IMR-90 (cell line): ENCODE data around the gene NAPG. TPM values are rescaled to one million over a fixed set of nuclear protein-coding genes. Genes with fewer than 3 reads are reported as not detected.
"Not testable (repeated sequence)": the region's sequence is repeated elsewhere in the genome, so short reads cannot be mapped to it uniquely, and the experiment has no call there.

Experiments
- ATAC-seq: fragments of 200-7000 bp; cut with Tn5 transposase; 2 replicates; pipeline ENCODE4 v1.9.1; 2020; ENCODE audit warnings: low read depth, mild to moderate bottlenecking, moderate library complexity
- BruUV-seq: library from RNA; stranded (reverse); fragments of 400-500 nt; replicated peaks from 2 replicates; lab custom pipeline; 2021; lab: Mats Ljungman, UMichigan
- CTCF ChIA-PET: fragments of 300-600 bp; formaldehyde crosslinking; extraction: SDS; loops from one replicate; lab custom pipeline; 2021; ENCODE audit warnings: antibody characterized with exemption; lab: Yijun Ruan, JAX
- POLR2A ChIA-PET: fragments of 300-600 bp; sonication (Branson Sonifier 250); formaldehyde crosslinking; loops from one replicate; lab custom pipeline; 2022; ENCODE audit warnings: antibody characterized with exemption; ENCODE audit not compliant: unreplicated experiment; lab: Charles Lee
- DNase-seq: peaks from one replicate; pipeline ENCODE4 v3.0.0; 2013
- H2AFZ ChIP-seq: replicated peaks from 2 replicates; pipeline ENCODE3; 2013; ENCODE audit warnings: low read length, mild to moderate bottlenecking; ENCODE audit not compliant: poor library complexity
- H2AK5ac ChIP-seq: 2 replicates; pipeline ENCODE4 v1.6.1; 2013; ENCODE audit warnings: low read depth, low read length, inconsistent platforms
- H2AK9ac ChIP-seq: replicated peaks from 2 replicates; pipeline ENCODE3; 2013; ENCODE audit warnings: mild to moderate bottlenecking, low read depth, low read length, moderate library complexity; ENCODE audit not compliant: poor library complexity
- H2BK120ac ChIP-seq: 2 replicates; pipeline ENCODE4 v1.6.1; 2013; ENCODE audit warnings: low read depth, low read length, inconsistent platforms
- H2BK15ac ChIP-seq: 3 replicates; pipeline ENCODE4 v1.6.1; 2013; ENCODE audit warnings: low read depth, low read length, inconsistent platforms
- H2BK20ac ChIP-seq: 2 replicates; pipeline ENCODE4 v1.6.1; 2013; ENCODE audit warnings: low read depth, mild to moderate bottlenecking, inconsistent platforms, low read length, moderate library complexity
- H2BK5ac ChIP-seq: 2 replicates; pipeline ENCODE4 v1.6.1; 2013; ENCODE audit warnings: mild to moderate bottlenecking, low read depth, low read length, inconsistent platforms; ENCODE audit not compliant: poor library complexity, severe bottlenecking
- H3K14ac ChIP-seq: replicated peaks from 2 replicates; pipeline ENCODE4 v1.6.1; 2013; ENCODE audit warnings: low read depth, low read length, inconsistent platforms
- H3K18ac ChIP-seq: 2 replicates; pipeline ENCODE4 v1.6.1; 2013; ENCODE audit warnings: low read depth, low read length, control low read depth
- H3K23ac ChIP-seq: 2 replicates; pipeline ENCODE4 v1.6.1; 2013; ENCODE audit warnings: low read depth, low read length, inconsistent platforms
- H3K27ac ChIP-seq: 2 replicates; pipeline ENCODE4 v1.5.1; 2013; ENCODE audit warnings: mild to moderate bottlenecking, control low read depth, low read length; ENCODE audit not compliant: insufficient read depth
- H3K27me3 ChIP-seq: 2 replicates; pipeline ENCODE4 v1.6.1; 2013; ENCODE audit warnings: low read length; ENCODE audit not compliant: control insufficient read depth, insufficient read depth
- H3K36me3 ChIP-seq: 2 replicates; pipeline ENCODE4 v1.6.1; 2013; ENCODE audit warnings: low read length, mixed read lengths; ENCODE audit not compliant: control insufficient read depth, insufficient read depth
- H3K4ac ChIP-seq: 2 replicates; pipeline ENCODE4 v1.6.1; 2013; ENCODE audit warnings: low read depth, low read length, inconsistent platforms
- H3K4me1 ChIP-seq: 2 replicates; pipeline ENCODE4 v1.6.1; 2013; ENCODE audit warnings: low read length, mixed read lengths; ENCODE audit not compliant: control insufficient read depth, insufficient read depth
- H3K4me2 ChIP-seq: 2 replicates; pipeline ENCODE4 v1.6.1; 2013; ENCODE audit warnings: low read depth, mild to moderate bottlenecking, control low read depth, low read length, moderate library complexity
- H3K4me3 ChIP-seq: 2 replicates; pipeline ENCODE4 v1.5.1; 2013; ENCODE audit warnings: low read depth, mild to moderate bottlenecking, control low read depth, low read length, moderate library complexity; ENCODE audit not compliant: insufficient read depth
- H3K56ac ChIP-seq: 2 replicates; pipeline ENCODE4 v1.6.1; 2013; ENCODE audit warnings: low read length, inconsistent platforms; ENCODE audit not compliant: insufficient read depth; ENCODE audit errors: extremely low read depth
- H3K79me1 ChIP-seq, 2 experiments: 2 replicates each; pipeline ENCODE4 v1.6.1; 2013; ENCODE audit warnings: low read length in 2 of 2, inconsistent platforms in 1 of 2, low read depth in 1 of 2
- H3K9ac ChIP-seq: 2 replicates; pipeline ENCODE4 v1.6.1; 2013; ENCODE audit warnings: low read depth, low read length, control low read depth
- H3K9me1 ChIP-seq: 2 replicates; pipeline ENCODE4 v1.6.1; 2013; ENCODE audit warnings: low read length, inconsistent platforms; ENCODE audit not compliant: insufficient read depth
- H3K9me3 ChIP-seq: 2 replicates; pipeline ENCODE4 v1.6.1; 2013; ENCODE audit warnings: low read length; ENCODE audit not compliant: control insufficient read depth, insufficient read depth
- H4K20me1 ChIP-seq: 2 replicates; pipeline ENCODE4 v1.6.1; 2013; ENCODE audit warnings: low read length, inconsistent platforms; ENCODE audit not compliant: insufficient read depth
- H4K5ac ChIP-seq: 2 replicates; pipeline ENCODE4 v1.6.1; 2013; ENCODE audit warnings: mild to moderate bottlenecking, low read depth, low read length, control low read depth
- H4K8ac ChIP-seq, 2 experiments: 2 replicates each; pipeline ENCODE4 v1.6.1; 2013; ENCODE audit warnings: low read depth in 2 of 2, low read length in 2 of 2, control low read depth in 1 of 2, inconsistent platforms in 1 of 2
- H4K91ac ChIP-seq: 2 replicates; pipeline ENCODE4 v1.6.1; 2013; ENCODE audit warnings: low read depth, low read length, inconsistent platforms; ENCODE audit not compliant: insufficient read depth
- WGBS, 2 experiments: methylation state at CpG; one replicate each; pipeline versions ENCODE4 v1.1.5 to v1.1.7; 2013; ENCODE audit warnings: missing lambda C conversion rate in 2 of 2; ENCODE audit not compliant: insufficient read length in 1 of 2; ENCODE audit errors: extremely low coverage in 2 of 2; 5-methylcytosine and 5-hydroxymethylcytosine counted together
- dilution Hi-C: fragments of 300-500 bp; cut with HindIII; formaldehyde crosslinking; loops from one replicate; pipeline ENCODE4 v1.14.3; 2018; ENCODE audit warnings: low sequenced_read_pairs; ENCODE audit not compliant: unreplicated experiment
- in situ Hi-C: fragments of 300-500 bp; cut with MboI; formaldehyde crosslinking; loops from 3 replicates; pipeline ENCODE4 v1.14.3; 2019; ENCODE audit warnings: low sequenced_read_pairs, inconsistent platforms, mixed read lengths
- intact Hi-C: fragments of 100-400 bp; cut with micrococcal nuclease; formaldehyde crosslinking; loops from 2 replicates; pipeline ENCODE4 v1.10.0; 2022
- polyA plus RNA-seq, 3 experiments: library from polyadenylated mRNA; depleted of rRNA; stranded (reverse); fragments of >200 nt; gene quantifications; 2 replicates each; pipeline ENCODE4 v1.2.3, GENCODE V29; 2012; ENCODE audit warnings: low replicate concordance in 1 of 3
- total RNA-seq: library from RNA; depleted of rRNA; stranded (reverse); fragments of >200 nt; gene quantifications from 2 replicates; pipeline ENCODE4 v1.2.3, GENCODE V29; 2012

The NAPG gene
- total and polyA plus RNA-seq, 2 of the 4 experiments (the other 2 are of a cell fraction), result 13.0 to 32.8 TPM

DNA sequence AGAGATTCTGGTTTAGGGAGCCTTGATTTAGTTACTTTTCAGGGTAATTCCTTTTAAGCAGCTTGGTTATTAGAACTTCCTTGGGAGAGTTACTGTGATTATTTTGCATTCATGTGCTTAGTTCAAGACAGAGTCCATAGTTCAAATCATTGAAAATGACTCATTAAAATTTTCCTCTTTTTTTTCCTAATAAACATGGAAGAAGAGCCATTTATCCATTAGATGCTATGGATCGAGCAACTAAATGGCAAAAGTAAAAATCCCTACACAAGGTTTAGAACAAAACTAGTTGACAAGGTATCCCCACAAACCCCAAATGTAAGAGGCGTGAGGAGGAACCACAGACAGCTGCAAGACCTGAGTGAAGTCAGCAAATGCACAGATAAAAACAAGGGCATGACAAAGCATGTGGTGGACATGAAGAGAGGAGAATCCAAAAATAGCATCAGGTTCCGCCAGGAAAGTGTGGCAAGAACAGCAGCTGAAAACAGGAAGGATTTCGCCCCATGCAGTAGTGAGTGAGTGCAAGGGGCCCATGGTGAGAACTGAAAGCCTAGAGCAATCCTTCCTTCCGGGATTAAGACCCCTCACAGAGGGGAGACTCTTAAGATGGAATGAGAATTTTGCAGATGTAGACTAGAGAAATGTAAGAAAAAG, 67.7 kb downstream of the NAPG start:
- dilution Hi-C loops, H3K4me1 ChIP-seq, H3K79me1 ChIP-seq, H2BK5ac ChIP-seq, POLR2A ChIA-PET, H3K4ac ChIP-seq, H3K23ac ChIP-seq, H3K4me3 ChIP-seq, H2BK120ac ChIP-seq, ATAC-seq, H2AK9ac ChIP-seq, H3K9me1 ChIP-seq, H3K9ac ChIP-seq, DNase-seq, H4K91ac ChIP-seq, H3K36me3 ChIP-seq, H3K27ac ChIP-seq, H2AFZ ChIP-seq, BruUV-seq, H4K5ac ChIP-seq, H4K20me1 ChIP-seq, H2BK20ac ChIP-seq, in situ Hi-C loops, H4K8ac ChIP-seq, H3K18ac ChIP-seq, H3K27me3 ChIP-seq, CTCF ChIA-PET, H3K56ac ChIP-seq, H3K14ac ChIP-seq, H2AK5ac ChIP-seq, H2BK15ac ChIP-seq, H3K4me2 ChIP-seq, H3K9me3 ChIP-seq: not testable (repeated sequence)
- no CpG with 5 or more reads among the region's 5 CpGs for WGBS, 2 experiments
- intact Hi-C loops, result loop anchor here (10.0 kb wide), 1 partner anchor 1321 kb away; no protein-coding TSS in a partner anchor

DNA sequence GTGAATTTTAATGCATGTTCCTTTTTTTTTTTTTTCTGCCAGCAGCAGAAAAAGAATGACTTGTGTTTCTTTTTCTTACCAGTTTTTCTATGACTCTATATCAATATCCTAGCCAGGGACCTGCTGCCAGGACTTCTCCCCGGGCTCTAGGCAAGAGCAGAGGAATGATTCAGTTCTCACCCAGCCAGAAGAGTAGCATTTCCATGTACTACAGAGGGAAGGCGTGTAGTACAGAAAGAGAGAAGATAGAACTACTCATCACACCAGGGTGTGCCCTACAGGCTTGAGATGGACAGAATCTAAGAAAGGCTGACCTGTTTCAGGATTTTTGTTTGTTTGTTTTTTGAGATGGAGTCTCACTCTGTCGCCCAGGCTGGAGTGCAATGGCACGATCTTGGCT, 70.1 kb downstream of the NAPG start:
- H3K4ac ChIP-seq, CTCF ChIA-PET, BruUV-seq, H3K27ac ChIP-seq, H2BK5ac ChIP-seq, H3K14ac ChIP-seq, in situ Hi-C loops, H3K56ac ChIP-seq, H3K4me3 ChIP-seq, dilution Hi-C loops, H3K79me1 ChIP-seq, H2AK5ac ChIP-seq, H2BK20ac ChIP-seq, H3K4me1 ChIP-seq, H4K5ac ChIP-seq, H3K23ac ChIP-seq, POLR2A ChIA-PET, H2AK9ac ChIP-seq, H3K4me2 ChIP-seq, H2BK15ac ChIP-seq, H2AFZ ChIP-seq, H4K20me1 ChIP-seq, H3K18ac ChIP-seq, H3K9ac ChIP-seq, H3K9me3 ChIP-seq, H3K27me3 ChIP-seq, H2BK120ac ChIP-seq, H3K9me1 ChIP-seq, H4K91ac ChIP-seq, ATAC-seq, H4K8ac ChIP-seq, DNase-seq, H3K36me3 ChIP-seq: not testable (repeated sequence)
- intact Hi-C loops, result loop anchor here (10.0 kb wide), 1 partner anchor 1319 kb away; no protein-coding TSS in a partner anchor
- WGBS, 2 experiments, result no CpG with 5 or more reads among the region's 4 CpGs
